Left lung (tissue), 10 donors: Measurements from ENCODE around the gene FAIM2. TPM values are rescaled to one million over a fixed set of nuclear protein-coding genes. Genes with fewer than 3 reads are reported as not detected.

Experiments used
- ATAC-seq: fragments of 200-7000 bp; cut with Tn5 transposase; one replicate; pipeline ENCODE4 v1.9.1; 2020; ENCODE audit warnings: moderate library complexity
- DNase-seq, 4 donors: peaks; one replicate each; pipeline ENCODE4 v3.0.0-alpha.2; 2013 to 2020
- H3K27ac ChIP-seq, 2 donors: fragments of 200-600 bp; sonication (generic) in 1 of 2; one replicate each; pipeline versions ENCODE4 v1.5.0 to v1.8.0; 2020 to 2021
- H3K27me3 ChIP-seq, 2 donors: fragments of 200-600 bp; sonication (generic) in 1 of 2; one replicate each; pipeline versions ENCODE4 v1.5.0 to v1.8.0; 2020 to 2021
- H3K36me3 ChIP-seq, 2 donors: fragments of 200-600 bp; sonication (generic) in 1 of 2; one replicate each; pipeline versions ENCODE4 v1.5.0 to v1.8.0; 2020 to 2021
- H3K4me1 ChIP-seq, 2 donors: fragments of 200-600 bp; one replicate each; pipeline ENCODE4 v1.8.0; 2021
- H3K4me3 ChIP-seq, 2 donors: fragments of 200-600 bp; sonication (generic) in 1 of 2; one replicate each; pipeline versions ENCODE4 v1.5.0 to v1.8.0; 2020 to 2021; ENCODE audit warnings: mild to moderate bottlenecking in 1 of 2
- H3K9me3 ChIP-seq, 2 donors: fragments of 200-600 bp; sonication (generic) in 1 of 2; one replicate each; pipeline versions ENCODE4 v1.5.0 to v1.8.0; 2020 to 2021
- CTCF ChIP-seq, 2 donors: fragments of 200-600 bp; sonication (generic) in 1 of 2; IDR thresholded peaks; one replicate each; pipeline versions ENCODE4 v1.5.0 to v1.8.0; 2021; ENCODE audit warnings: antibody characterized with exemption in 2 of 2
- intact Hi-C, 2 donors: fragments of 100-400 bp; cut with DNase I; formaldehyde crosslinking; loops; one replicate each; pipeline versions ENCODE4 v1.11.2 to v1.14.2; 2022
- polyA plus RNA-seq, 6 donors: library from polyadenylated mRNA; unstranded; fragments of 120-200 nt; gene quantifications; one replicate each; pipeline ENCODE4 v1.2.1, GENCODE V29; 2013; ENCODE audit not compliant: insufficient read length in 6 of 6
- total RNA-seq, 2 donors: library from RNA; stranded (reverse); fragmentation: NEBNext Ultra II Directional; extraction: Animal tissue kit (Norgen Biotek cat#: 25700); gene quantifications; one replicate each; pipeline ENCODE4 v1.2.1, GENCODE V29; 2021
- donor health status: DM: no; HTN: yes; CAD: no.
- donor health status: DM: no; HTN: no; CAD: no.

FAIM2 gene
- total and polyA plus RNA-seq, 8 donors, result 0.27 to 1.8 (median 0.70) TPM

GRCh38 chr12:49897276-49897675 is 6.4 kb downstream of the FAIM2 start:
- intact Hi-C loops, result no loop called here
- ATAC-seq (no peak), DNase-seq (peak in 1 of 4 donors; percentile 34)
- Histone ChIP-seq H3K27ac (no peak overlapping the region), H3K4me3 (no peak overlapping the region), H3K9me3 (no peaks in the 10 kb centered on the region), H3K36me3 (no peaks in the 10 kb centered on the region), H3K4me1 (no peaks in the 10 kb centered on the region), H3K27me3 (peaks cover 0 to 13% of the 10 kb centered on the region in 2 donors)
- TF ChIP-seq CTCF (IDR thresholded peaks at IDR 0.05), result no peak

- Histone ChIP-seq H3K36me3 (no peaks in the 10 kb centered on the region), H3K4me1 (no peaks in the 10 kb centered on the region), H3K4me3 (no peak overlapping the region), H3K9me3 (no peaks in the 10 kb centered on the region), H3K27me3 (peaks cover 0 to 6% of the 10 kb centered on the region in 2 donors), H3K27ac (no peak overlapping the region)
- intact Hi-C loops, result no loop called here
- ATAC-seq, result no peak
- DNase-seq, result peak in 1 of 4 donors; percentile 49
- TF ChIP-seq CTCF (IDR thresholded peaks at IDR 0.05), result no peak
Measured at GRCh38 chr12:49895773-49896172, 7.9 kb downstream of the FAIM2 start.

- intact Hi-C loops, result no loop called here
- Histone ChIP-seq H3K9me3 (no peaks in the 10 kb centered on the region), H3K27me3 (no peaks in the 10 kb centered on the region), H3K27ac (no peak overlapping the region), H3K4me3 (no peak overlapping the region), H3K36me3 (no peaks in the 10 kb centered on the region), H3K4me1 (no peaks in the 10 kb centered on the region)
- TF ChIP-seq CTCF (IDR thresholded peaks at IDR 0.05), result no peak
- DNase-seq (peak in 1 of 4 donors; percentile 18), ATAC-seq (no peak)
Measured at GRCh38 chr12:49894751-49895148, 8.9 kb downstream of the FAIM2 start.

GRCh38 chr12:49893753-49894750 is 9.6 kb downstream of the FAIM2 start:
- intact Hi-C loops, result no loop called here

More at GRCh38 chr12:49893753-49894750, 9.6 kb downstream of the FAIM2 start:
- Histone ChIP-seq H3K4me3 (no peak overlapping the region), H3K4me1 (no peaks in the 10 kb centered on the region), H3K36me3 (no peaks in the 10 kb centered on the region), H3K27me3 (no peaks in the 10 kb centered on the region), H3K9me3 (no peaks in the 10 kb centered on the region), H3K27ac (no peak overlapping the region)
- TF ChIP-seq CTCF (IDR thresholded peaks at IDR 0.05), result no peak
- DNase-seq (peak in 1 of 4 donors; percentile 23), ATAC-seq (no peak)
